GM18951 (cell line): ENCODE data around the gene CLEC18A.

Experiments
- POLR2A ChIP-seq: IDR thresholded peaks from 4 replicates; pipeline ENCODE4 v1.6.1; 2011; ENCODE audit warnings: mild to moderate bottlenecking; ENCODE audit not compliant: insufficient read length, insufficient read depth; ENCODE audit errors: extremely low read depth
- in situ Hi-C: fragments of 300-500 bp; cut with MboI; formaldehyde crosslinking; loops from one replicate; pipeline ENCODE4 v1.12.0; 2022; ENCODE audit warnings: low sequenced_read_pairs, mixed read lengths, inconsistent platforms; ENCODE audit not compliant: unreplicated experiment

Gene CLEC18A

GRCh38 chr16:69951017-69951671 is at the start of gene CLEC18A:
Gene CLEC18A (plus strand): TSS chr16:69951334. CDS start chr16:69951367, 33 bp downstream.
- in situ Hi-C loops, result loop anchor here (25.0 kb wide), 1 partner anchor 236 kb away; no protein-coding TSS in a partner anchor

GRCh38 chr16:69903865-69904415 is 47.2 kb upstream of the CLEC18A start:
- in situ Hi-C loops, result no loop called here

GRCh38 chr16:69904495-69905170 is 46.5 kb upstream of the CLEC18A start:
- TF ChIP-seq POLR2A, result no peak
- in situ Hi-C loops, result no loop called here

More at GRCh38 chr16:69903865-69904415, 47.2 kb upstream of the CLEC18A start:
- TF ChIP-seq POLR2A, result no peak

- no peak for TF ChIP-seq POLR2A
- in situ Hi-C loops, result no loop called here
Measured at GRCh38 chr16:69905171-69905555, 46.0 kb upstream of the CLEC18A start.

GRCh38 chr16:69906838-69907401 is 44.2 kb upstream of the CLEC18A start:
- in situ Hi-C loops, result no loop called here
- no peak for TF ChIP-seq POLR2A

- in situ Hi-C loops, result no loop called here
- no peak for TF ChIP-seq POLR2A
Measured at GRCh38 chr16:69909043-69909442, 42.1 kb upstream of the CLEC18A start.

GRCh38 chr16:69909760-69910159 is 41.4 kb upstream of the CLEC18A start:
- in situ Hi-C loops, result no loop called here
- no peak for TF ChIP-seq POLR2A

GRCh38 chr16:69910964-69911363 is 40.2 kb upstream of the CLEC18A start:
- TF ChIP-seq POLR2A, result no peak
- in situ Hi-C loops, result no loop called here

- TF ChIP-seq POLR2A, result no peak
- in situ Hi-C loops, result no loop called here
Measured at GRCh38 chr16:69916462-69916861, 34.7 kb upstream of the CLEC18A start.

- in situ Hi-C loops, result no loop called here
- TF ChIP-seq POLR2A, result no peak
Measured at GRCh38 chr16:69917311-69917710, 33.8 kb upstream of the CLEC18A start.

GRCh38 chr16:69917739-69918138 is 33.4 kb upstream of the CLEC18A start:
- no peak for TF ChIP-seq POLR2A
- in situ Hi-C loops, result no loop called here

GRCh38 chr16:69918241-69918640 is 32.9 kb upstream of the CLEC18A start:
- in situ Hi-C loops, result no loop called here
- TF ChIP-seq POLR2A, result no peak

- TF ChIP-seq POLR2A, result no peak
- in situ Hi-C loops, result no loop called here
Measured at GRCh38 chr16:69921127-69921526, 30.0 kb upstream of the CLEC18A start.

- in situ Hi-C loops, result no loop called here
Measured at GRCh38 chr16:69922200-69922599, 28.9 kb upstream of the CLEC18A start.

More at GRCh38 chr16:69922200-69922599, 28.9 kb upstream of the CLEC18A start:
- TF ChIP-seq POLR2A, result no peak
